Measurements from ENCODE around the gene CPED1.

DNA sequence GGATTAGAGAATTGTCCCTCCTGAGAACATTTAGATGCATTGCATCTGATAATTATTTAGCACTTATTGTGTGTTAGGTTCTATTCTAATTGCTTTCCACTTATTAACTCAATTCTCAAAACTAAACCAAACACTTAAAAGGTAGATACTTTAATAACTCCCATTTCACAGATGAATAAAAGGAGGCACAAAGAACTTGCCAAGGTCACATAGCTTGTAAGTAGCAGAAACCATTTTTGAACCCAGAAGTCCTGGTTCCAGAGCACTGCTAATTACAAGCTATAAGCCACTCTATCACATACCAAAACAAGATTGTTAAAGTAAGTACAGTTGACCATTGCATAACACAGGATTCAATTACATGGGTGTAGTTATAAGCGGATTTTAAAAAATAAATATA lies 164.9 kb downstream of the CPED1 start:
- no peak for TF ChIP-seq CTCF (conservative IDR thresholded peaks at IDR 0.05; ENCODE audit: low read depth, low read length)
- no peak for TF ChIP-seq EZH2phosphoT487 (IDR thresholded peaks at IDR 0.05; ENCODE audit: borderline replicate concordance, low read length)
- TF ChIP-seq EZH2 (IDR thresholded peaks at IDR 0.05; ENCODE audit: low read length, unreplicated experiment), result no peak

All from PC-3 (cell line).